Neural progenitor cell (in vitro differentiated cells): ENCODE results near the gene DNAH10. TPM values are rescaled to one million over a fixed set of nuclear protein-coding genes. Genes with fewer than 3 reads are reported as not detected.

ENCODE experiments used
- DNase-seq: peaks from one replicate; pipeline ENCODE4 v3.0.0-alpha.2; 2016; ENCODE audit warnings: low spot score
- H2AFZ ChIP-seq: fragments of 200-600 bp; sonication (generic); replicated peaks from 2 replicates; pipeline ENCODE4 v1.6.1; 2016; ENCODE audit warnings: antibody characterized with exemption
- H3F3A ChIP-seq: fragments of 200-600 bp; sonication (generic); 2 replicates; pipeline ENCODE4 v1.6.1; 2016; ENCODE audit warnings: antibody characterized with exemption, low read depth
- H3K27ac ChIP-seq: fragments of 200-600 bp; sonication (generic); 2 replicates; pipeline ENCODE4 v1.5.1; 2016; ENCODE audit warnings: mild to moderate bottlenecking
- H3K27me3 ChIP-seq: fragments of 200-600 bp; sonication (generic); 2 replicates; pipeline ENCODE4 v1.6.1; 2016; ENCODE audit warnings: mild to moderate bottlenecking, moderate library complexity
- H3K36me3 ChIP-seq: fragments of 200-600 bp; sonication (generic); 2 replicates; pipeline ENCODE4 v1.5.1; 2016
- H3K4me1 ChIP-seq: fragments of 200-600 bp; sonication (generic); 2 replicates; pipeline ENCODE4 v1.6.1; 2016; ENCODE audit warnings: mixed run types
- H3K4me2 ChIP-seq: fragments of 200-600 bp; sonication (generic); 2 replicates; pipeline ENCODE4 v1.6.1; 2016
- H3K4me3 ChIP-seq: fragments of 200-600 bp; sonication (generic); 2 replicates; pipeline ENCODE4 v1.5.1; 2016
- H3K79me2 ChIP-seq: fragments of 200-600 bp; sonication (generic); 2 replicates; pipeline ENCODE4 v1.6.1; 2016; ENCODE audit warnings: low read depth
- H3K9ac ChIP-seq: fragments of 200-600 bp; sonication (generic); 2 replicates; pipeline ENCODE4 v1.6.1; 2016
- H3K9me3 ChIP-seq: fragments of 200-600 bp; sonication (generic); 2 replicates; pipeline ENCODE4 v1.5.1; 2016; ENCODE audit warnings: low read depth
- H4K20me1 ChIP-seq: fragments of 200-600 bp; sonication (generic); 2 replicates; pipeline ENCODE4 v1.6.1; 2016; ENCODE audit warnings: low read depth
- H3K27ac Mint-ChIP-seq: 3 replicates; pipeline ENCODE4 v1.8.0; 2021; ENCODE audit warnings: mixed read lengths
- H3K27me3 Mint-ChIP-seq: 2 replicates; pipeline ENCODE4 v1.8.0; 2022; ENCODE audit warnings: low read depth, mild to moderate bottlenecking, inconsistent platforms, moderate library complexity, mixed read lengths; ENCODE audit not compliant: insufficient read depth
- H3K36me3 Mint-ChIP-seq: 3 replicates; pipeline ENCODE4 v1.8.0; 2021; ENCODE audit warnings: mixed read lengths
- H3K4me1 Mint-ChIP-seq: 3 replicates; pipeline ENCODE4 v1.8.0; 2021; ENCODE audit warnings: mixed read lengths
- H3K4me3 Mint-ChIP-seq: 3 replicates; pipeline ENCODE4 v1.8.0; 2021; ENCODE audit warnings: mild to moderate bottlenecking, moderate library complexity, mixed read lengths
- H3K9me3 Mint-ChIP-seq: 3 replicates; pipeline ENCODE4 v1.8.0; 2020; ENCODE audit warnings: mixed read lengths
- EZH2 ChIP-seq: fragments of 200-600 bp; sonication (generic); IDR thresholded peaks from 2 replicates; pipeline ENCODE4 v1.6.1; 2017; ENCODE audit warnings: antibody characterized with exemption, mild to moderate bottlenecking, moderate library complexity
- EZH2phosphoT487 ChIP-seq: fragments of 200-600 bp; sonication (generic); IDR thresholded peaks from 2 replicates; pipeline ENCODE4 v1.6.1; 2017; ENCODE audit warnings: antibody characterized with exemption
- total RNA-seq: library from RNA; depleted of rRNA; stranded (reverse); fragments of >200 nt; gene quantifications from 2 replicates; pipeline ENCODE4 v1.2.3, GENCODE V29; 2015; ENCODE audit warnings: low replicate concordance
- TF ChIP-seq, protein P1 (sequence below): fragments of 200-600 bp; sonication (generic); IDR thresholded peaks from 2 replicates; pipeline ENCODE4 v1.5.1; 2017; ENCODE audit warnings: antibody characterized with exemption, mild to moderate bottlenecking

Gene DNAH10
- total RNA-seq, 1 donor from 2014 or later: 0.26 TPM

DNA sequence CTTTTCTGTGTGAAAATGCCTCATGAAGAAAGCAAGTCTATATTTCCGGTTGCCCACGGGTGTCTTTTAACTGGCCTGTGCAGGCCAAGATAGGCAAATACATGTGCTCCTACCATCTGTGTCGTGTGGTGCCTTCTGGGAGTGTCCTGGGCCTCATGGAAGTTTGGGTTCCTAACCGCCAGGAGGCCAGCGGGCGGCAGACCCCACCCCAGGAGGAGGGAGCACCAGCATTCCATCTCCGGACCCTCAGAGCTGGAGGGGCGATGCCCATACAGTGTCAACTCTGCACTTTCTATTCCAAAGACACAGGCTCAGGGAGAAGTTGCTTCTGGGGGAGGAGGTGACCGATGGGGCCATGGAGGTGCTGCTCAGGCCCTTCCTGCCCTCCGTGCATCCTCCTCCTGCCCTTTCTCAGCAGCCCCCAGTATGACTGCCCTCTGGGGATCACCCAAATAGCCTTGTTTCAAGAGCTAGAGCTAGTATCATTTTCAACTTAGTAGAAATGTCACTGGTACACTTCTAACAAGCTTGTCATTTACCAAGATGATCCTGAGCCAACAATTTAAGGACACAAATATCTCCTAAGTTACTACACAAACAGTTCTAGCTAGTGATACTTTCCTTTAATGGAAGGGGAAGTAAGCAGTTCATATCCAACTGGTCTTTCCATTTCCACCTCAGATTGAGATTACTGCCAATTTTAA, 192.7 kb downstream of the DNAH10 start:
- H3K4me1 Mint-ChIP-seq: peaks cover 21% of the 10 kb centered on the region
- TF ChIP-seq EZH2phosphoT487 (no peak), EZH2 (no peak)
- TF ChIP-seq, protein P1, sequence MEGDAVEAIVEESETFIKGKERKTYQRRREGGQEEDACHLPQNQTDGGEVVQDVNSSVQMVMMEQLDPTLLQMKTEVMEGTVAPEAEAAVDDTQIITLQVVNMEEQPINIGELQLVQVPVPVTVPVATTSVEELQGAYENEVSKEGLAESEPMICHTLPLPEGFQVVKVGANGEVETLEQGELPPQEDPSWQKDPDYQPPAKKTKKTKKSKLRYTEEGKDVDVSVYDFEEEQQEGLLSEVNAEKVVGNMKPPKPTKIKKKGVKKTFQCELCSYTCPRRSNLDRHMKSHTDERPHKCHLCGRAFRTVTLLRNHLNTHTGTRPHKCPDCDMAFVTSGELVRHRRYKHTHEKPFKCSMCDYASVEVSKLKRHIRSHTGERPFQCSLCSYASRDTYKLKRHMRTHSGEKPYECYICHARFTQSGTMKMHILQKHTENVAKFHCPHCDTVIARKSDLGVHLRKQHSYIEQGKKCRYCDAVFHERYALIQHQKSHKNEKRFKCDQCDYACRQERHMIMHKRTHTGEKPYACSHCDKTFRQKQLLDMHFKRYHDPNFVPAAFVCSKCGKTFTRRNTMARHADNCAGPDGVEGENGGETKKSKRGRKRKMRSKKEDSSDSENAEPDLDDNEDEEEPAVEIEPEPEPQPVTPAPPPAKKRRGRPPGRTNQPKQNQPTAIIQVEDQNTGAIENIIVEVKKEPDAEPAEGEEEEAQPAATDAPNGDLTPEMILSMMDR: no peak
- peaks cover 2% of the 10 kb centered on the region for H3K36me3 Mint-ChIP-seq
- no peak for DNase-seq
- Histone ChIP-seq H3K36me3 (no peaks in the 10 kb centered on the region), H3K9ac (no peak overlapping the region), H3K4me3 (no peak overlapping the region), H3K4me1 (no peaks in the 10 kb centered on the region), H3K27ac (no peak overlapping the region), H2AFZ (no peak overlapping the region), H3K9me3 (no peaks in the 10 kb centered on the region), H3F3A (no peaks in the 10 kb centered on the region), H3K79me2 (no peaks in the 10 kb centered on the region), H3K27me3 (peaks cover 89% of the 10 kb centered on the region), H3K4me2 (no peak overlapping the region), H4K20me1 (peaks cover 12% of the 10 kb centered on the region)
- H3K4me3 Mint-ChIP-seq: no peak overlapping the region
- H3K9me3 Mint-ChIP-seq: peaks cover 2% of the 10 kb centered on the region
- H3K27me3 Mint-ChIP-seq: no peaks in the 10 kb centered on the region
- no peak overlapping the region for H3K27ac Mint-ChIP-seq

- Histone ChIP-seq H4K20me1 (peaks cover 20% of the 10 kb centered on the region), H3K4me2 (no peak overlapping the region), H3K9ac (no peak overlapping the region), H2AFZ (no peak overlapping the region), H3F3A (no peaks in the 10 kb centered on the region), H3K27ac (no peak overlapping the region), H3K36me3 (no peaks in the 10 kb centered on the region), H3K27me3 (peaks cover 97% of the 10 kb centered on the region), H3K9me3 (no peaks in the 10 kb centered on the region), H3K4me1 (no peaks in the 10 kb centered on the region), H3K4me3 (no peak overlapping the region), H3K79me2 (no peaks in the 10 kb centered on the region)
- H3K4me1 Mint-ChIP-seq: peaks cover 8% of the 10 kb centered on the region
- no peak overlapping the region for H3K4me3 Mint-ChIP-seq
- TF ChIP-seq, protein P1: no peak
- no peak for TF ChIP-seq EZH2
- TF ChIP-seq EZH2phosphoT487: no peak
- no peaks in the 10 kb centered on the region for H3K36me3 Mint-ChIP-seq
- H3K9me3 Mint-ChIP-seq: no peaks in the 10 kb centered on the region
- no peak for DNase-seq
- no peak overlapping the region for H3K27ac Mint-ChIP-seq
- no peaks in the 10 kb centered on the region for H3K27me3 Mint-ChIP-seq
Observed at GRCh38 chr12:123956249-123956648, 194.1 kb downstream of the DNAH10 start.

DNA sequence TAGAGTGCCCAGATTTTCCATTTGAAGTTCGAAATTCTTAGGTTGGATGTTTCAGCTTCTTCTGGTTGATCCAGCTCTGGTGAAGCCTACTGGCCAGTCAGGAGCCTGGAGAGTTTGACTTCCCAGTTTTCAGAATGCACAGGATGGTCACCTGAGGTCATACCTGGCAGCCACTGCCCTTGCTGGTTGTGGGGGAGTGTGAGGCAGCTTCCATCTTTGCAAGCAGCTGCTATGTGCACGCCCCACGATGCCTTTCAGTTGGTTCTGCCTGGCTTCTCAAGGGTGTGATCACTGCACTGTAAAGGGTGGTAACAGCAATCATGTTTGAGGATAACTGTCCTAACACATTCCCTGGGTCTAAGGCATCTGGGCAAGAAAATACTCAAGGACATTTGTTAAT, 195.1 kb downstream of the DNAH10 start:
- no peak overlapping the region for H3K4me3 Mint-ChIP-seq
- H3K4me2 ChIP-seq: no peak overlapping the region
- H2AFZ ChIP-seq: no peak overlapping the region
- H3K27me3 Mint-ChIP-seq: no peaks in the 10 kb centered on the region
- no peak overlapping the region for H3K9ac ChIP-seq
- no peaks in the 10 kb centered on the region for H3K79me2 ChIP-seq
- H4K20me1 ChIP-seq: peaks cover 30% of the 10 kb centered on the region
- H3K27me3 ChIP-seq: peaks cover 98% of the 10 kb centered on the region
- no peak overlapping the region for H3K27ac Mint-ChIP-seq
- H3K36me3 Mint-ChIP-seq: no peaks in the 10 kb centered on the region
- H3K4me3 ChIP-seq: no peak overlapping the region
- no peak overlapping the region for H3K27ac ChIP-seq
- peaks cover 3% of the 10 kb centered on the region for H3K4me1 Mint-ChIP-seq
- no peak for DNase-seq
- no peaks in the 10 kb centered on the region for H3K4me1 ChIP-seq
- no peaks in the 10 kb centered on the region for H3F3A ChIP-seq
- H3K36me3 ChIP-seq: no peaks in the 10 kb centered on the region
- H3K9me3 ChIP-seq: no peaks in the 10 kb centered on the region
- H3K9me3 Mint-ChIP-seq: no peaks in the 10 kb centered on the region
- TF ChIP-seq, protein P1: no peak
- no peak for TF ChIP-seq EZH2phosphoT487
